Gastroesophageal sphincter (tissue), 3 donors: Measurements from ENCODE around the gene PDCD4.

ENCODE experiments used
- POLR2A ChIP-seq, 2 donors: fragments of 450-650 bp; IDR thresholded peaks; one replicate each; pipeline ENCODE4 v1.6.1; 2017; ENCODE audit warnings: antibody characterized with exemption in 2 of 2, mild to moderate bottlenecking in 2 of 2, moderate library complexity in 1 of 2
- TF ChIP-seq, protein P1 (sequence below), 4 experiments: fragments of 200-600 bp in 2 of 4; fragments of 450-650 bp in 2 of 4; sonication (generic) in 1 of 4; IDR thresholded peaks; one replicate each; pipeline ENCODE4 v1.5.1; 2017 to 2019; ENCODE audit warnings: antibody characterized with exemption in 4 of 4, mild to moderate bottlenecking in 2 of 4, moderate library complexity in 2 of 4

DNA sequence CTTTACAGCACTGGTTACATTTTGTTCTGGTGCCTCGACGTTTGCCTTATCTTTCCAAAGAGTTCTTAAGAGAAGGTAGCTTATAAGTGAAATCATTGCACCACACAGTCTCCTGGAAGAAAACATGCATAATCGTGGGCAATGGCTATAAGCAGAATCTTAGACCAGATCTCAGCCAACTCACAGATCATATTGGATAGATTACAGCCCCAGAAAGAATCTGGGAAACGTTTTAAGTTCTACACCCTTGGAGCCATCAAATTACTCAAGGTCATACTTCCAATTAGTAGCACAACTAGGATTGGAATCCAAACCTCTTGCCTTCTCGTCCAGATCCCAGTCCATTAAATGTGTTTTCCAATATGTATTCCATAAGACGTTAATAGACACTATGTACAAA is 8.8 kb upstream of the PDCD4 start:
- no peak for TF ChIP-seq POLR2A (IDR thresholded peaks at IDR 0.05)
- TF ChIP-seq, protein P1, sequence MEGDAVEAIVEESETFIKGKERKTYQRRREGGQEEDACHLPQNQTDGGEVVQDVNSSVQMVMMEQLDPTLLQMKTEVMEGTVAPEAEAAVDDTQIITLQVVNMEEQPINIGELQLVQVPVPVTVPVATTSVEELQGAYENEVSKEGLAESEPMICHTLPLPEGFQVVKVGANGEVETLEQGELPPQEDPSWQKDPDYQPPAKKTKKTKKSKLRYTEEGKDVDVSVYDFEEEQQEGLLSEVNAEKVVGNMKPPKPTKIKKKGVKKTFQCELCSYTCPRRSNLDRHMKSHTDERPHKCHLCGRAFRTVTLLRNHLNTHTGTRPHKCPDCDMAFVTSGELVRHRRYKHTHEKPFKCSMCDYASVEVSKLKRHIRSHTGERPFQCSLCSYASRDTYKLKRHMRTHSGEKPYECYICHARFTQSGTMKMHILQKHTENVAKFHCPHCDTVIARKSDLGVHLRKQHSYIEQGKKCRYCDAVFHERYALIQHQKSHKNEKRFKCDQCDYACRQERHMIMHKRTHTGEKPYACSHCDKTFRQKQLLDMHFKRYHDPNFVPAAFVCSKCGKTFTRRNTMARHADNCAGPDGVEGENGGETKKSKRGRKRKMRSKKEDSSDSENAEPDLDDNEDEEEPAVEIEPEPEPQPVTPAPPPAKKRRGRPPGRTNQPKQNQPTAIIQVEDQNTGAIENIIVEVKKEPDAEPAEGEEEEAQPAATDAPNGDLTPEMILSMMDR (IDR thresholded peaks at IDR 0.05): no peak
